GM21576 (cell line): ENCODE measurements around the gene RBM20.
A peak's percentile ranks its signal among the peaks of the same experiment; 100 is the strongest.

ENCODE experiments used
- ATAC-seq: cut with Tn5 transposase; IDR thresholded peaks from one replicate; pipeline ENCODE4 v1.9.1; 2021; ENCODE audit warnings: mild to moderate bottlenecking, moderate library complexity; ENCODE audit not compliant: unreplicated experiment

RBM20 gene

GRCh38 chr10:110845192-110845755, 201.1 kb downstream of the RBM20 start:
- ATAC-seq: no peak

GRCh38 chr10:110845756-110846620, 201.9 kb downstream of the RBM20 start:
- no peak for ATAC-seq

- ATAC-seq: no peak
Measured at GRCh38 chr10:110847374-110847773, 203.2 kb downstream of the RBM20 start.

- ATAC-seq: no peak
Measured at GRCh38 chr10:110848106-110848505, 204.0 kb downstream of the RBM20 start.

- ATAC-seq: no peak
Measured at GRCh38 chr10:110850099-110850498, 206.0 kb downstream of the RBM20 start.

GRCh38 chr10:110851020-110851612, 207.0 kb downstream of the RBM20 start:
- no peak for ATAC-seq

- ATAC-seq: no peak
Measured at GRCh38 chr10:110852255-110852896, 208.2 kb downstream of the RBM20 start.

GRCh38 chr10:110852947-110853346, 208.8 kb downstream of the RBM20 start:
- no peak for ATAC-seq

- ATAC-seq: no peak
Measured at GRCh38 chr10:110853921-110854605, 209.9 kb downstream of the RBM20 start.

GRCh38 chr10:110857265-110858171, 213.4 kb downstream of the RBM20 start:
- no peak for ATAC-seq

- ATAC-seq: no peak
Measured at GRCh38 chr10:110858297-110858934, 214.3 kb downstream of the RBM20 start.

GRCh38 chr10:110859206-110859972, 215.3 kb downstream of the RBM20 start:
- ATAC-seq: no peak

GRCh38 chr10:110859973-110860376, 215.8 kb downstream of the RBM20 start:
- no peak for ATAC-seq

GRCh38 chr10:110860576-110861241, 216.6 kb downstream of the RBM20 start:
- peak; percentile 48 for ATAC-seq

- no peak for ATAC-seq
Measured at GRCh38 chr10:110861476-110861875, 217.3 kb downstream of the RBM20 start.

- no peak for ATAC-seq
Measured at GRCh38 chr10:110861930-110862649, 218.0 kb downstream of the RBM20 start.

GRCh38 chr10:110862961-110863360, 218.8 kb downstream of the RBM20 start:
- no peak for ATAC-seq
